ENCODE results near the gene PDE4DIP.
"Not testable (repeated sequence)": the region's sequence is repeated elsewhere in the genome, so short reads cannot be mapped to it uniquely, and the experiment has no call there.

The PDE4DIP gene

DNA sequence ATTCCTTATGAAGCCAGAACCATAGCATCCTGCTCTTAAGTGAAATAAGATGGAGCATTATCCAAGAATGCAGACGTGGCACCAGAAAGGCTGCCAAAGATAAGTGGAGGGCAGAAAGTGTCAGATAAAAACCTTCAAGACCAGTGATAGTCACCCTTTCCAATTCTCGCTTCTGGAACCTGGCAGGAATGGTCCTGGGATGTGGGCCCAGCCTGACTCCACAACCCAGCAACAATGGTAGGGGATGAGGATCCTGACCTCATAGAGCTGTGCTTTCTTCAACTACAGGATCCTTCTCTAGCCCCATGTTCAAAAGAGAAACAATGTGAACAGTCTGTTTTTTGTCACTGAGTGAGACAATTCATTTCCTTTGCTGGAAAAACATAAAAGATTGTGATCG lies 145.2 kb downstream of the PDE4DIP start:
- not testable (repeated sequence) for DNase-seq

DNA sequence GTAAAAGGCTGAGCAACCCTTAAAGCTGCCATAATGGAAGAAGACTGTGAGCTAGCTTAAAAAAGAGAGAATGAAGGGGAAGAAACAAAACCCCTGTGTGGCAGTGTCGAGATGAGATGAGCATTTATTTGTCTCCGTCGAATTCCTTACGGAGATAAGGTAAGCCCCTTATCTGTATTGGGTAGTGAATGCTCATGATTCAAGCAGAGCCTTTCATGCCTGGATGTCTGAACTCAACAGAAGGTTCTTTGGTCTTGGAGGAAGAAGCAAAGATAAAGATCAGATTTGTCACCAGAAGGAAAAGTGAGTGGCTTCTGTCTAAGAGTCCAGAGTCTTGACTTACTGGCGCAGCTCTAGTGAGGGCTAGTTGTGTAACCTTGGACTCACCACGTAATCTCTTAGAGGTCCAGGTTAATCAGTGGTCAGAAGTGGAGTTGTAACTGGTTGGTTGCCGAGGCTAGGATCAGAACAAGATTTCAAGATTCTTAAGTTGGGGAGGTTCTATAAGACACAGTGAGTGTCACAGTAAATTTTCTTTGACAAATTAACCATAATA lies 146.1 kb downstream of the PDE4DIP start:
- not testable (repeated sequence) for DNase-seq

DNA sequence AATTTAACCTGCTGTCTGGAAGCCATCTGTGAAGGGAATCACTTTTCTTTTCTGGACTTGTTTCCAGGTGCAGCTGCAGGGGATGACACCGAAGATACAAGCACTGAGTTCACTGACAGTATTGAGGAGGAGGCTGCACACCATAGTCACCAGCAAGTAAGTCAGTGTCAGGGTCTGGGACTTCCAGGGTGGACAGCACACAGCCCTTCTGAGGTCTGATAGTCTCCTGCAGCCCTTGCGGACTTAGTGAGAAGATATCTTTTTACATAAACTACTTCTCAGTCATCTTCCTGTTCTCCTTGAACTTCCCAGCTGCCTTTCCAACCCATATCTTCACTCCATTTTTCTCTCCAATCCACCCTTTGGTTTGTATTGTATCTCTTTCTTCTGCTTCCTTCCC lies 147.6 kb downstream of the PDE4DIP start:
- not testable (repeated sequence) for DNase-seq

DNA sequence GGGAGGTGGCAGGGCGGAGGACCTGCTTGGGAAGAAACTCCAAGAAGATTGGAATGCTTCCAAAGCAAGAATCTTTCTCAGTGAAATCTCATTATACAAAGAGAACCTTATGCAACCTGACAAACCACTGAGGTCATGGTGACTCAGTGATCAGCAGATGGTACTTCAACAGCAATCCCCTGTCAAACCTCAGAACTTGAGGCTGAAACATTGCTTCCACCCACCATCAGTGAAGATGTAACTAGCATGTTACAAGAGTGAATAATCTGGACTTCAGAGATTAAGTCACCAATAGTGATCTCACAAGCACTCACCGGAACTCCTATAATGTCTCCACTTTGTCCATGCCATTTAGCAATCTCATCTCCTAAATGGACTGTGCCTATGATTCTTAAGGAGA lies 148.1 kb downstream of the PDE4DIP start:
- DNase-seq, result not testable (repeated sequence)

DNA sequence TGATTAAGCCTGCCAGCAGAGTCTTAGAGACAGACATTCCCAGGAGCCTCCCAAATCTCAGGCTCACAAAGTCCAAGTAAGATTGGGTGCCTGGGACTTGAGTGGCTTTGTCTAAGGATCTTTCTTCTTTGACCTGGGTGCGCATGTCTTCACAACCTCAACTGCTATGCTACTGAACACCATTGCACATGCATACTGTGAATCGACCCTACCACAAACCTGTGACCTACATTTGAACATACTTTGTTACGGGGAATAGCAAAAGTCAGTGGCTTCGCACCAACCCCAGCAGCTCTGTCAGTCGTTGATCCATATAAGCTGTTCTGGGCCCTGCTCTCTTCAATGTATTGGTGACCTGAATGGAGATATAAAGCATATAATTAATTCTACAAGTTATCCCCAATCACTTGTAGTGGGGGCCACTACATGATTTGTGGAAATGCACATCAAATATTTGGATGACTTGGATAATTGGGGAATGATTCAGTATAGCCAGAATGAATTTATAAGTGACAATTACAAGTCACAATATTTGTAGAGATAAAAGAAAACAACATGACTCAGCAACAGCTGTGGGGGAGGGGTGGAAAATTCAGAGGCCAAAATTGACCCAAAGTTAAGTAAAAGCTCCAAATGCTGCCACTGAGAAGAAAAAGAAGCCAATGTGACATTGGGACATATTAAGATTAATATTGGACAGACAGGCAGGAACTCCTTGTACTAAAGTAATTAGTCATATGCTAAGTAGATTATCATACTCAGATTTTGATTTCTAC lies 152.4 kb downstream of the PDE4DIP start:
- not testable (repeated sequence) for DNase-seq

DNA sequence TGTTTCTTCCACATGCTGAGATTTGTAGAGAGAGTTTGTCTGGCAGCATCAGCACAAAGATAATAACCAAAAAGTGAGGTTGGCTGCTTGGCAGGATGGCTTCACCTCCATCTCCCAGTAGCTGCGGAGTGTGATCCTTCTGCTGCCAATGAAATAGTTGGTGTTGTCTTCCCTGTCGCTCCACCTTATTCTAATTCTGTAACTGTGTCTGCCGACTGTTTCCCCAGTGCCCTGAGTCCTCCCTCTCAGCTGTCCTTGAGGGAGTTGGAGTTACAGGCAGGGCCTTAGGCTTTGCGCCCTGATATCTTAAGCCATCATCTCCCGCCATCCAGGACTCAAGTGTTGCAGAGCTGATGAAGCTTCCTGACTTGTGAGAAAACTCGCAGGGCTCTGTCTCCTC lies 153.2 kb downstream of the PDE4DIP start:
- DNase-seq, result not testable (repeated sequence)

DNA sequence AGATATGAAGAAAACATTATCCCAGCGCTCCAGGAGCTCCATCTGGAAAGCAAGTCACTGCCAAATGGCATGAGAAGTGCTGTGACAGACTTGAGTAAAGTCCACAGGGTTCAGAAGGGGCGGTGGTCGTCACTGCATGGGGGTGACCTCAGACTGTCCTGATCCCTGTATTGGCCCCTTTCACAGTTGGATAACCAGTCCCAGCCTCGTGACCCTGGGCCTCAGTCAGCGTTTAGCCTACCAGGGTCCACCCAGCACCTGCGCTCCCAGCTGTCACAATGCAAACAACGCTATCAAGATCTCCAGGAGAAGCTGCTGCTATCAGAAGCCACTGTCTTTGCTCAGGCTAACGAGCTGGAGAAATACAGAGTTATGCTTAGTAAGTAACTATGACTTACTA lies 158.4 kb downstream of the PDE4DIP start:
- not testable (repeated sequence) for DNase-seq

DNA sequence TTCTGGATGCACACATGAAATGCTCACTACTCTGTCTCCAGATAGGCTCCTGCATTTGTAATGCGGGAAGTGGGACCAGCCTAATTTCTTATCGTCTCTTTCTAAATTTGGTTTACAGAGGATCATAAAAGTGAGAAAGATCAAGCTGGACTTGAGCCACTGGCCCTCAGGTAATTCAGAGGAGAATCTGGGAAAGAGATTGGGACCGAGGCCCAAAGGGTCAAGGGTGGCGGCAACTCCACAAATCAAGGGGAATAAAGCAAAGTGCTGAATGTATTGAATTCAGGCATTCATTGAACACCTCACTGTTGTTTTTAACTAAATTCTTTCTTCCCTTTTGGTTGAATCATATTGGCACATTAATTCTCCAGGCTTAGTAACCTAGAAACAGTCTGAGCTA lies 164.1 kb downstream of the PDE4DIP start:
- not testable (repeated sequence) for DNase-seq

DNA sequence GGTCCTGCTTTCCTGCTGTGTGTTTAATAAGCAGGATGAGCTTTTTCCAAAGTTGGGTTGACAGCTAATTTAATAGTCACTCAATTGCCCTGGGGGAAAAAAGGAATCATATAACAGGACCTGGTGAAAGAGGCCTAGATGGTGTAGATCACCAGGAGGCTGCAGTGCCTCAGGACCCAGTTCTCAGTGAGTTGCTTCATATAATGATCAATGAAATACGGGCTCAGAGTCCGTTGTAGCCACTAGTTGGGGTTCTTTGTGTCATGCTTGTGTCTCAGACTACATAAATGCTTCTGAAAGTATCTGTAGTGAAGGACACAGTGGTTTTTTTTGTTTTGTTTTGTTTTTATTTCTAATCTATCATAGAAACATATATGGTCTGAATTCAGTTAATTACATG lies 164.5 kb downstream of the PDE4DIP start:
- not testable (repeated sequence) for DNase-seq

DNA sequence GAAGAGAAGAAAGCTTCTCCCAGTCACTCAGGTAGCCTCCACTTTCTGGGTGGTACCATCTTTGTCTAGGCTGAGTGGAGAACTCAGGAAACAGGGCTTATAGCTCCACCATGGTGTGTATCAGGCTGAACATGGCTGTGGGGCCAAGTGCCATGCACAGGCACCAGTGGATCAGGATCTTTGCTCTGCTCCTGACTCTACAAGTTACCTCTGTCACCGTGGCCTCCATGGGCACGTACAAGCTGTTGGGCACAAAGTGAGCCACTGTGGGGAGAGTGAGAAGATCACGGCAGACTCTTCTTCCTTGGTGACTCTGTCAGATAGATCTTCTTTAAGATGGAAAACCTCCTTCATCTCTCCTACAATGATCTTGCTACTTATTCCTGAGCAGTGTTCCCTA lies 165.5 kb downstream of the PDE4DIP start:
- DNase-seq, result not testable (repeated sequence)

DNA sequence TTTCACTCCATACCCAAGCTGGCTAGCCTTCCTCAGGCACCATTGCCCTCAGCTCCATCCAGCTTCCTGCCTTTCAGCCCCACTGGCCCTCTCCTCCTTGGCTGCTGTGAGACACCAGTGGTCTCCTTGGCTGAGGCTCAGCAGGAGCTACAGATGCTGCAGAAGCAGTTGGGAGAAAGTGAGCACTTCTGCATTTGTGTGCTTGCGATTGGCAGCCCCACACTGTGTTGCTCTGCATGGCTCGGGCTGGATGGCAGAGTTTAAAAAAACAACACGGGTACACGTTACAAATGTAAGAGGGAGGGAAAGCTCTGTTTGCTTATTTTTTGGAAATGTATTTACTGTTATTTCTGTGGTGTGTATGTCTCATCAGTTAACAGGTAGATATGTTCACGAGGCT lies 168.4 kb downstream of the PDE4DIP start:
- not testable (repeated sequence) for DNase-seq

DNA sequence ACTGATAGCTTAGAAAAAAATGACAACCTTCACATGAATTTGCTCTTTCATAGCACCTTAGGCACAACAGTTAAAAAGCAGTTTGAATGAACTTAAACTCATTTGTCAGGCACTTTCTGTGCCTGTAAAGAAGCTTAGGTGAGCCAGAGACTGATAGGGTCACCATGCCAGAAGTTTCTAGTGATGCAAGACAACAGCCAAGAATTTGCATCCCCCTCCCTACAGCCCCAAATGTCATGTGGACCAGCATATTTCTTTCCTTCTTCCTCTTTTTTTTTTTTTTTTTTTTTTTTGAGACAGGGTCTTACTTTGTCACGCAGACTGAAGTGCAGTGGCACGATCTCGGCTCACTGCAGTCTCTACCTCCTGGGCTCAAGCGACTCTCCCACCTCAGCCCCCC lies 169.3 kb downstream of the PDE4DIP start:
- DNase-seq, result not testable (repeated sequence)

DNA sequence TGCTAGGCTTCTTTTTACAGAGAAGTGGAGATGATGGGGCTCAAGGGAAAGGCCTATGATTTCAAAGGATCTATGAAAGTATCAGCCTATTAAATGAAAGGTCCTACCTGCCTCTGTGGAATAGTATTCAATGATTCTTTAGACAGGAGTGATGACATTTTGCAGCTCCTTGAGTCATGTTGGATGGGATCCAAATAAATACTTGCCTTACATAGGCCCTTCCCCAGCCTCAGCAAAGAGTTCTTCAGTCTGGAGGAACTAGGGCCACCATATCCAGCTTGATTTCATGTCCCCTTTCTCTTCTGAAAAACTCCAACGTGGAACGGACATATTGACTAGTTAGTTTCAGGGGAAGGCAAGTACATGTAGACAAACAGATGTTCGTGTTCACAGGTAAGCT lies 171.3 kb downstream of the PDE4DIP start:
- DNase-seq, result not testable (repeated sequence)

DNA sequence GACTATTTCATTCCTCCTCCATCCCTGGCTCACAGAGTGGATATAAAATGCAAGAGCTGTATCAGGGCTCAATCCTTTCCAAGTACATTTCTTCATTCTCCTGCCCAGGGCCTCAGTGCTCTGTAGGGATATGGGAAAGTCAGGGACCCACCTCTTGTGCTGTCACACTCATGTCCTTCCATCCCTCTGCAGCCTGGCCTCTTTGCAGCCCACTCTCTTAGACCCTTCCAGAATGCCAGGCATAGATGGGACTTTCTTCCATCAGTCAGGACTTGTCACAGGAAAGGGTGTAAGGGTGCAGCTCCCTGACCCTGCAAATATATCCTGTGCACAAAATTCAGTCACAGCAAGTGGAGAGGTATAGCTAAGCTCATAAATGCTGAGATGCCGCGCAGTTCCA lies 172.4 kb downstream of the PDE4DIP start:
- not testable (repeated sequence) for DNase-seq

DNA sequence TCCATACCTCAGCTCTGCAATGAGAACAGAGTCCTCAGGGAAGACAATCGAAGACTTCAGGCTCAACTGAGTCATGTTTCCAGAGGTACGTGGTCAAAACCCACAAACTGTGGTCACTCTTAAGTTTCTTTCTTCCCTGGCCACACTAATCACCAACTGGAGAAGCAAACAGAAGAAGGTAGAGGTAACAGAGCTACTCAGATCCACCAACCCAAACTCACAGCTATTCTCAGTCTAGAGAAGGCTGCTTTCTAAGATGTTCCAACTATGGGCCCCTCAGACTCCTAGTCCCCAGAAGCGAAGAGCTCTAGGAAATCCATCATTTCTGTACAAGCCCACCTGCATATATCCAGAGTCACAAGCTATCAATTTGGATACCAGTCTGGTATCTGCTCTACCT lies 174.3 kb downstream of the PDE4DIP start:
- not testable (repeated sequence) for DNase-seq

DNA sequence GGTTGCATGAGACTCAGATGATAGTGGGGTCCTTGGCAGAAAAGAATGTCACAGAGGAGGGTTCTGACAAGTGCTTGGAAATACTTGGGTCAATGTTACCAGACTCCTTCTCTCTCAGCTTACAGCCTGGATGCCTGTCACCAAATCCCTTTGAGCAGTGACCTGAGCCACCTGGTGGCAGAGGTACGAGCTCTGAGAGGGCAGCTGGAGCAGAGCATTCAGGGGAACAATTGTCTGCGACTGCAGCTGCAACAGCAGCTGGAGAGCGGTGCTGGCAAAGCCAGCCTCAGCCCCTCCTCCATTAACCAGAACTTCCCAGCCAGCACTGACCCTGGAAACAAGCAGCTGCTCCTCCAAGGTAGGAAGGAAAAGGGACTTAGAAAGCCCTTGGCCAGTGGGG lies 180.1 kb downstream of the PDE4DIP start:
- DNase-seq, result not testable (repeated sequence)

DNA sequence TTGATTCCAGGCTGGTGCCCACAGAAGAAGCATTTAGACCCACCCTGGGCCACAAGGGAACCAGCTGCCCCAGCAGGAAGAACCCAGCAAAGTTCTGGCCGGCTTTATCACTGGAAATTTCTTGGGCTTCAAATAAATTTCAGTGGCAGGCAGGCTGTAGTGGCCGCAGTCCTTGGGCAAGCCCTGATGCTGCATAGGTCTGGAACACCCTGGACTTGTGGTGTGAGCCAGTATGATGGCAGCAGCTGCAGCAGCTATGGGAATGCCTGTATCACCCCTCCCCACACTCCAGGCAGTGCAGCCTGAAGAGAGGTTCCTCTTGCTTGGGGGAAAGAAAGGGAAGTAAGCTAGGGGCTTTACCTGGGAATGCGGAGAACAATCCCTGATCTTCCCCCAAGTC lies 189.7 kb downstream of the PDE4DIP start:
- not testable (repeated sequence) for DNase-seq

DNA sequence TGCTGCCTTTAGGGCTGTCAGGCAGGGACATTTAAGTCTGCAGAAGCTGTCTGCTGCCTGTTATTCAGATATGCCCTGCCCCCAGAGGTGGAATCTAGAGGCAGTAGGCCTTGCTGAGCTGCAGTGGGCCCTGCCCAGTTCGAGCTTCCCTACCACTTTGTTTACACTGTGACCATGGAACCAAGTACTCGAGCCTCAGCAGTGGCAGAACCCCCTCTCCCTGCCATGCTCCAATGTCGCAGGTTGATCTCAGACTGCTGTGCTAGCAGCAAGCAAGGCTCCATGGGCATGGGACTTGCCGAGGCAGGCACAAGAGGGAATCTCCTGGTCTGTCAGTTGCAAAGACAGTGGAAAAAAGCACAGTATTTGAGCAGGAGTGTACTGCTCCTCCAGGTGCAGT lies 198.8 kb downstream of the PDE4DIP start:
- not testable (repeated sequence) for DNase-seq

DNA sequence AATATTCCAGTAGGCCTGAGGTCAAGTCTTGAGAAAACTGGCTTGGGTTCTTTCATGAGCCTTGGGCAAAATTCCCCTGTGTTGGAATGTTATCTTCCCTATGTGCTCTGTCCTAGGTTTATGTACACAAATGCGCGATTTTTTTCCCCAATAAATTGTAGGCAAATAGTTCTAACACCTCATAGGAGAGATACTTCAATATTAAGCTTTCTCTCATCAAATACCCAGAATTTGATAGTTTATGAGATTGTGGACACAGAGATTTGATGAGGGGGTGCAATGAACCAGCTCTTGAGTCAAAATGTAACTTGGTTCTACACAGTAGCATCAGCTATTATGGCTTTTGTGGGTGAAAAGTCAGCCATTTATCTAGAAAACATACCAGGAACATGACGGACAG lies 220.4 kb downstream of the PDE4DIP start:
- DNase-seq, result not testable (repeated sequence)

DNA sequence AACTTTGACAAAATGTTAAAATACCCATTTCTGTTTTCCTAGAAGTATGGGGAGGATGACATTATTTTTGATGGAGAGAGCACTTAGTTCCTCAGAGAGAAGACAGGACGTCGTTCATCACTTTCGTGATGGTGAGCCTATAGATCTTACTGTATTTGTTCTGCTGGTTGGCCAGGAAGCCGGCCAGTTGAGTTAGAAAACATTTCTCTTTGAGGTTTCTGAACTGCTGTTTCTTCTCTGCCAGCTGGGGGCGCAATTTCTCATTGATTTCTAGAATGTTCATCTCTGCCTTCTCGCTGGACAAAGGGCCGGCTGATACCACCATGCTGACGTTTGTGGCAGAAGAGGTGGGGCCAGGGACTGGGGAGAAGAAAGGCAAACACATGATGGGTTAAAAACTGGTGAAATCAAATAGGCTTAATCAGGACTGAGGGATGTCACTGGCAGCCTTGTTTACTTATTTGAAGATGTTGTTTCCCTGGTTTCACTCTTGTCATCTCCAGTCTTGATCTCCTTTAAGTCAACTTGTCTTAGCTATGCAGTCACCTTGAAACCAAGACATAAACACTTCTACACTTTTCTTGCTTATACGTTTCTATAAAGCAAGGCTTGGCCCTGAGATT lies 231.4 kb downstream of the PDE4DIP start:
- not testable (repeated sequence) for DNase-seq

All from NCI-H774 (cell line).